SK-N-SH (cell line): ENCODE measurements around the gene NDUFB2.

ENCODE experiments used
- CHD2 ChIP-seq: fragments of 150-350 bp; IDR thresholded peaks from 2 replicates; pipeline ENCODE4 v1.6.1; 2018; ENCODE audit warnings: low read length; ENCODE audit not compliant: partially characterized antibody
- CTCF ChIP-seq: fragments of 200-600 bp; sonication (generic); IDR thresholded peaks from 2 replicates; pipeline ENCODE4 v1.6.1; 2017; ENCODE audit warnings: antibody characterized with exemption, mild to moderate bottlenecking, moderate library complexity
- EP300 ChIP-seq, 2 experiments: IDR thresholded peaks; 2 replicates each; pipeline versions ENCODE4 v1.4.0 to v1.6.1; 2012; ENCODE audit warnings: borderline replicate concordance in 1 of 2, low read depth in 1 of 2, low read length in 1 of 2
- GABPA ChIP-seq: IDR thresholded peaks from 2 replicates; pipeline ENCODE4 v1.4.0; 2012; ENCODE audit warnings: low read depth, mild to moderate bottlenecking
- JUND ChIP-seq: IDR thresholded peaks from 2 replicates; pipeline ENCODE4 v1.4.0; 2012
- MAX ChIP-seq: IDR thresholded peaks from 2 replicates; pipeline ENCODE4 v1.4.0; 2012; ENCODE audit warnings: low read depth
- MXI1 ChIP-seq: IDR thresholded peaks from 2 replicates; pipeline ENCODE4 v1.6.1; 2012; ENCODE audit warnings: mild to moderate bottlenecking, low read depth, low read length, improper control_type of control experiment
- POLR2AphosphoS5 ChIP-seq: IDR thresholded peaks from 2 replicates; pipeline ENCODE4 v1.6.1; 2012; ENCODE audit warnings: low read depth, low read length
- RCOR1 ChIP-seq: fragments of 150-350 bp; IDR thresholded peaks from 2 replicates; pipeline ENCODE4 v1.6.1; 2017; ENCODE audit warnings: antibody characterized with exemption, low read length
- SIN3A ChIP-seq: IDR thresholded peaks from 2 replicates; pipeline ENCODE4 v1.6.1; 2012; ENCODE audit warnings: low read depth, mild to moderate bottlenecking, low read length, moderate library complexity, borderline replicate concordance
- TAF1 ChIP-seq: IDR thresholded peaks from 2 replicates; pipeline ENCODE4 v1.6.1; 2012; ENCODE audit warnings: low read depth, mild to moderate bottlenecking, low read length, moderate library complexity, borderline replicate concordance
- YY1 ChIP-seq: IDR thresholded peaks from 2 replicates; pipeline ENCODE4 v1.4.0; 2012; ENCODE audit warnings: low read depth, mild to moderate bottlenecking
- ZBTB33 ChIP-seq: IDR thresholded peaks from 2 replicates; pipeline ENCODE4 v1.4.0; 2012; ENCODE audit warnings: low read depth, borderline replicate concordance

GRCh38 chr7:140707132-140707531 lies 10.6 kb downstream of the NDUFB2 start:
- TF ChIP-seq CTCF (no peak), RCOR1 (no peak), POLR2AphosphoS5 (no peak), EP300 (IDR thresholded peaks at IDR 0.05; ENCODE audit: borderline replicate concordance in 1 of 2, low read depth in 1 of 2, low read length in 1 of 2) (no peak), YY1 (no peak), JUND (no peak), MAX (no peak), MXI1 (no peak), TAF1 (no peak), GABPA (no peak), CHD2 (no peak), ZBTB33 (no peak), SIN3A (no peak)
